HG03139 (cell line): ENCODE measurements around the gene G6PC2.

ENCODE experiments used
- ATAC-seq: cut with Tn5 transposase; IDR thresholded peaks from one replicate; pipeline ENCODE4 v1.9.1; 2021; ENCODE audit not compliant: unreplicated experiment

G6PC2 gene

GRCh38 chr2:168941297-168941696, 40.2 kb downstream of the G6PC2 start:
- no peak for ATAC-seq

DNA sequence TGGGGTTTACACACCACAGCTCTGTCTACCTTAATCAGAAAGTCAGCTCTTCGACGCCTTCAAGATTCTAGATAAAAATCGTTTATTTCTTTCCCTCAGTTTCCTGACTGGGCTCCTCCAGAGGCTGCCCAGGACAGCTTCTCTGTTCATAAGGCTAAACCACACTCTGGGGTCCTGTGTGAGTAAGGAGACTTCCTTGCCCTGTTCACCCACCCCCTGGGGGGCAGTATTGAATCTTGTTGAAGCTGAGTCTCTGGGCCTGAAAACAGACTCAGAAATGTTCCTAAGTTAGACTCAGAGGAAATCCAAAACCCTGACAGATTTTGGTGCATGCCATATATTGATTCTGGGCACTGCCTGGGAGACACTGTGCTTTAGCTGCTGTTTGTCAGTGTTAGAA, 43.0 kb downstream of the G6PC2 start:
- no peak for ATAC-seq

GRCh38 chr2:168945508-168945907, 44.4 kb downstream of the G6PC2 start:
- ATAC-seq = no peak

DNA sequence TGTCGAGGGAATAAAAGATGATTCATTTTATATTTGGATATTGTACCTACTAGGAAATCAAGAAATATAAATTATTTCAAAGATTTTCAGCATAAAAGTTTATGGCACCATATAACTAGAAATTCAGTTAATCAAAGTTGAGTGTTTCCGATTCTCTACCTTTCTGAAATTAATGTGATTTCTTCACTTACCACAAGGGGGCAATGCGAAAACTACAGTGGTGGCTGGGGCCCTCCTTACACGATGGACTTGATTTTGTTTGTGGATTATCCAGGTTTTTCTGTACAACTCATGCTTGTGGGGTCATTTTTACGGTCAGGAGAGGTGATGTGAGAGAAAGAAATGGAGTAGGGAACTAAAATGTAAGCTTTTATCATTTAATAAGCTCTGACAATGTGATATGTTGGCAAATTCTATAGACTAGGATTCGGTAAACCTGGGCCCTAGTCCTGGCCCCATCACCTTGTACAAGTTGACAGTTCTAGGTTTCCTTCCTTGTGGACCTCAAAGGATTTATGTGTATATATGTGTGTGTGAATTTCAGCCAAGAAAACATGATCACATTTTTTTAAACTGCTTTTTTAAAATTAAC, 47.6 kb downstream of the G6PC2 start:
- no peak for ATAC-seq

DNA sequence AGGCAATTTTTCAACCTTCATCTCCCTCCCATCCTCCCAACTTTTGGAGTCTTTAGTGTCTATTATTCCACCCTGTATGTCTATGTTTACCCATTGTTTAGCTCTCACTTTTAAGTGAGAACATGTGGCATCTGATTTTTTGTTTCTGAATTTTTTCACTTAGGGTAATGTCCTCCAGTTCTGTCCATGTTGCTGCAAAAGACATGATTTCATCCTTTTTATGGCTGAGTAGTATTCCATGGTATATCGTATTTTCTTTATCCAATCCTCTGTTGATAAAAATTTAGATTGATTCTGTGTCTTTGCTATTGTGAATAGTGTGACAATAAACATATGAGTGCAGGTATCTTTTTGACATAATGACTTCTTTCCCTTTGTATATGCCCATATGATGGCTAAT, 48.2 kb downstream of the G6PC2 start:
- no peak for ATAC-seq

DNA sequence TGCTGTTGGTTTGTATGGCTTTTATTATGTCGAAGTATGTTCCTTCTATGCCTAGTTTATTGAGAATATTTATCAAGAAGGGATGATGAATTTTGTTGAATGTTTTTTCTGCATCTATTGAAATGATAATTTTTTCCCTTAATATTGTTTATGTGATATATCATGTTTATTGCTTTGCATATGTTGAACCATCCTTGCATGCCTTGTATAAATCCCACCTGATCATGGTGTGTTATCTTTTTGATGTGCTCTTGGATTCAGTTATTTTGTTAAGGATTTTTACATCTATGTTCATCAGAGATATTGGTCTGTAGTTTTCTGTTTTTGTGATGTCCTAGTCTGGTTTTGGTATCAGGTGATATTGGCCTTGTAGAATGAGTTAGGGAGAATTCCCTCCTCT, 50.8 kb downstream of the G6PC2 start:
- no peak for ATAC-seq

DNA sequence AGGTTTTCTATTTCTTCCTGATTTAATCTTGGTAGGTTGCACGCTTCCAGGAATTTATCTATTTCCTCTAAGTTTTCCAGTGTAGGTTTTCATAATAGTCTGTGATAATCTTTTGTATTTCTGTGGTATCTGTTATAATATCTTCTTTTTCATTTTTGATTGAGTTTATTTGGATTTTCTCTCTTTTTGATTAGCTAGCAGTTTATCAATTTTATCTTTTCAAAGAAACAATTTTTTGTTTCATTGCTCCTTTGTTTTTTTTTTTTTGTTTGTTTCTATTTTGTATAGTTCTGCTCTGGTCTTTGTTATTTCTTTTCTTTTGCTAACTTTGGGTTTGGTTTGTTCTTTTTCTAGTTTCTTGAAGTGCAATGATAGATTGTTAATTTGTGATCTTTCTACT, 51.3 kb downstream of the G6PC2 start:
- no peak for ATAC-seq

DNA sequence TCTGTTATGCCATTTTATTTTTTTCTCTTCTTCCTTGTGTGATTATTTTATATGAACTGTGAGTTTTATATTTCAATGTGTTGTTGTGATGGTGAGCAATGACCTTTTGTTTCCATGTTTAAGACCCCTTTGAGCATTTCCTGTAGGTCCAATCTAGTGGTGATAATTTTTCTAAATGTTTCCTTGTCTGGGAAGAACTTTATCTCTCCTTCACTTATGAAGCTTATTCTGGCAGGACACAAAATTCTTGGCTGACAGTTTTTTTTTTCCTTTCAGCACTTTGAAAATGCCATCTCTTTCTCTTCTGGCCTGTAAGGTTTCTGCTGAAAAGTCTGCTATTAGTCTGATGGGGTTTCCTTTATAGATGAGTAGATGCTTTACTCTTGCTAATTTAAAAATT, 53.2 kb downstream of the G6PC2 start:
- no peak for ATAC-seq

- no peak for ATAC-seq
Measured at GRCh38 chr2:168955321-168955720, 54.2 kb downstream of the G6PC2 start.

DNA sequence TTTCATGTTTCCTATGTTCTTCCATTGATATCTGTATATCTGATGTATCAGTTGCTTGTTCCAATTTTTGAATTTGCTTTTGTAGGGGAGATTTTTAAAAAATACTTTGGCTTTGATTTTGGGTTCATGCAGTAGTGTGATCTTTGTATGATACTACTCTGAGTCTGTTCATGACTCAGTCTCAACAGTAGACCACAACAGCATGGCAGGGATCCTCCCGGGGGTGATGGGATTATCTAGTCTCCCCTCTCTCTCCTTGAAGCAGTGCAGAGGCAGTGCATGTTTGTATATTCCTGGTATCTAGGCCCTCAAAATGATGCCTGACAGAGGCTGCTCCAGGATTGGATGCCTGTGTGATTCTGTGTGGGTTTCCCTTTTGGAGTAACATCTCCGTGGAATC, 55.3 kb downstream of the G6PC2 start:
- no peak for ATAC-seq
